Kidney (tissue), 14 donors: Measurements from ENCODE around the gene B4GALT4. TPM values are rescaled to one million over a fixed set of nuclear protein-coding genes. Genes with fewer than 3 reads are reported as not detected.

ENCODE experiments used
- DNase-seq, 5 donors: peaks; one replicate each; pipeline ENCODE4 v3.0.0-alpha.2; 2013 to 2020
- FAIRE-seq: peaks from 2 replicates; lab custom pipeline; 2012; peaks lifted over from hg19 to GRCh38; lab: Jason Lieb, UNC
- H3K27ac ChIP-seq, 2 donors: one replicate each; pipeline ENCODE4 v1.7.0; 2013; ENCODE audit warnings: low read depth in 2 of 2, low read length in 2 of 2, inconsistent platforms in 1 of 2
- H3K27me3 ChIP-seq: one replicate; pipeline ENCODE4 v1.7.1; 2013; ENCODE audit warnings: low read length, inconsistent platforms; ENCODE audit not compliant: control insufficient read depth, insufficient read depth
- H3K36me3 ChIP-seq, 3 donors: one replicate each; pipeline versions ENCODE4 v1.7.0 to v1.7.1; 2013; ENCODE audit warnings: low read length in 3 of 3, control low read depth in 1 of 3, inconsistent platforms in 1 of 3; ENCODE audit not compliant: insufficient read depth in 3 of 3, control insufficient read depth in 2 of 3
- H3K4me1 ChIP-seq, 3 donors: one replicate each; pipeline versions ENCODE4 v1.7.0 to v1.7.1; 2013; ENCODE audit warnings: low read length in 3 of 3, inconsistent platforms in 1 of 3, low read depth in 1 of 3; ENCODE audit not compliant: control insufficient read depth in 2 of 3, insufficient read depth in 2 of 3
- H3K4me3 ChIP-seq, 3 donors: one replicate each; pipeline versions ENCODE4 v1.7.0 to v1.8.1; 2013; ENCODE audit warnings: low read length in 3 of 3, control low read depth in 1 of 3, inconsistent platforms in 1 of 3
- H3K9ac ChIP-seq, 3 donors: one replicate each; pipeline versions ENCODE4 v1.7.0 to v1.7.1; 2013; ENCODE audit warnings: low read length in 3 of 3, control low read depth in 1 of 3, inconsistent platforms in 1 of 3
- H3K9me3 ChIP-seq, 3 donors: one replicate each; pipeline versions ENCODE4 v1.7.0 to v1.7.1; 2013; ENCODE audit warnings: low read length in 3 of 3, control low read depth in 1 of 3, inconsistent platforms in 1 of 3; ENCODE audit not compliant: control insufficient read depth in 2 of 3, insufficient read depth in 1 of 3
- intact Hi-C: fragments of 100-400 bp; cut with DNase I; formaldehyde crosslinking; loops from one replicate; pipeline ENCODE4 v1.11.1; 2022
- polyA plus RNA-seq: library from polyadenylated mRNA; stranded (reverse); fragments of 350-450 nt; fragmentation: Illumina TruSeq; extraction: RNeasy Lipid Tissue Mini Kit (QIAGEN cat#74804); gene quantifications from one replicate; pipeline ENCODE4 v1.2.3, GENCODE V29; 2014; ENCODE audit warnings: low read depth, low replicate concordance; ENCODE audit not compliant: insufficient read depth
- total RNA-seq: library from RNA; stranded (reverse); fragmentation: NEBNext Ultra II Directional; extraction: Animal tissue kit (Norgen Biotek cat#: 25700); gene quantifications from one replicate; pipeline ENCODE4 v1.2.1, GENCODE V29; 2021
- TF ChIP-seq, protein P1 (sequence below): IDR thresholded peaks from 3 replicates; pipeline ENCODE4 v1.5.1; 2012; ENCODE audit warnings: mild to moderate bottlenecking, moderate library complexity, borderline replicate concordance; ENCODE audit not compliant: insufficient read depth; ENCODE audit errors: extremely low read depth
- donor health status: control.
- donor health status: control.
- donor health status: control.
- donor health status: control.
- donor health status: control.
- donor health status: DM: yes; HTN: yes; CAD: no.
- donor health status: Normal renal cell carcinoma (clear cell type).

Gene B4GALT4
- total and polyA plus RNA-seq, 2 donors from 2014 or later: 23.1 to 29.9 TPM

DNA sequence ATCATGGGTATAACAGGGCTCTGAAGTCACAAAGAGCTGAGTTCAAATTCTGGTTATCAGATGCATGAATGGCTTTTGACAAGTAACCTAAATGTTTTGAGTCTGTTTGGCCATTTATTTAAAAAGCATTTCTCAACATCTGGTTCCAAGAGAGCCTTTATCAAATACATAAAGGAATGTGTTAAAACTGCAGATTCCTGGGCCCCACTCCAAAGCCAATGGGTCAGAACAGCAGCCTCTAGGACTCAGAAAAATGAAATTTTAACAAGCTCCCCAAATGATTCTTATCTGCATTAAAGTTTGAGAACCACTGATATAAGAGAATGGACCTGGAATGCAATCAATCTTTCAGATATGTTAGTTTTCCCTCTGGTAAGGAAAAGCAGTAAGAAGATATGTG is 3.4 kb downstream of the B4GALT4 start:
- H3K27ac ChIP-seq: no peak overlapping the region
- no peak overlapping the region for H3K9ac ChIP-seq
- no peaks in the 10 kb centered on the region for H3K9me3 ChIP-seq
- TF ChIP-seq, protein P1, sequence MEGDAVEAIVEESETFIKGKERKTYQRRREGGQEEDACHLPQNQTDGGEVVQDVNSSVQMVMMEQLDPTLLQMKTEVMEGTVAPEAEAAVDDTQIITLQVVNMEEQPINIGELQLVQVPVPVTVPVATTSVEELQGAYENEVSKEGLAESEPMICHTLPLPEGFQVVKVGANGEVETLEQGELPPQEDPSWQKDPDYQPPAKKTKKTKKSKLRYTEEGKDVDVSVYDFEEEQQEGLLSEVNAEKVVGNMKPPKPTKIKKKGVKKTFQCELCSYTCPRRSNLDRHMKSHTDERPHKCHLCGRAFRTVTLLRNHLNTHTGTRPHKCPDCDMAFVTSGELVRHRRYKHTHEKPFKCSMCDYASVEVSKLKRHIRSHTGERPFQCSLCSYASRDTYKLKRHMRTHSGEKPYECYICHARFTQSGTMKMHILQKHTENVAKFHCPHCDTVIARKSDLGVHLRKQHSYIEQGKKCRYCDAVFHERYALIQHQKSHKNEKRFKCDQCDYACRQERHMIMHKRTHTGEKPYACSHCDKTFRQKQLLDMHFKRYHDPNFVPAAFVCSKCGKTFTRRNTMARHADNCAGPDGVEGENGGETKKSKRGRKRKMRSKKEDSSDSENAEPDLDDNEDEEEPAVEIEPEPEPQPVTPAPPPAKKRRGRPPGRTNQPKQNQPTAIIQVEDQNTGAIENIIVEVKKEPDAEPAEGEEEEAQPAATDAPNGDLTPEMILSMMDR: no peak
- intact Hi-C loops: no loop called here
- H3K27me3 ChIP-seq: no peaks in the 10 kb centered on the region
- H3K4me3 ChIP-seq: no peak overlapping the region
- DNase-seq: no peak
- peaks cover 0 to 16% (median 9%) of the 10 kb centered on the region in 3 donors for H3K36me3 ChIP-seq
- no peak for FAIRE-seq
- H3K4me1 ChIP-seq: peaks cover 0 to 11% (median 9%) of the 10 kb centered on the region in 3 donors

DNA sequence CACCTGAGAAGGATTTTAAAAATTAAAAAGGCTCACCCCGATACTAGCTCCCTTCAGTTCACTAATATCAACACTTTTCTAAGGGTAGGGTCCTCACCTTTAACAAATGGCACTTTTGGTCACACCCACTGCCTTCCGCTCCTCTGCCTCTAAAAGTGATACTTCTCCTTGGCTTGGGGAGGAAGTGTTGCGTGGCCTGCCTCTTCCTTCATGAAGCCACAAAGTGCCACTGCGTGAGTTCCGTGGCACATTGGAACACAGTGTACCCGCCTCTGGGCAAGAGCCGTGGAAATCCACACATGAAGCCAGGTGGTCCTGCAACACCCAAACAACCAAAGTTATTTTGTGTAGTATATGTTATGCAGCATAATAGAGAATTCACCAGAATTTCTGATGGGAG is 3.9 kb downstream of the B4GALT4 start:
- Histone ChIP-seq H3K36me3 (peaks cover 0 to 21% (median 9%) of the 10 kb centered on the region in 3 donors), H3K27ac (no peak overlapping the region), H3K9ac (no peak overlapping the region), H3K4me3 (no peak overlapping the region), H3K9me3 (no peaks in the 10 kb centered on the region), H3K27me3 (no peaks in the 10 kb centered on the region), H3K4me1 (peaks cover 0 to 11% (median 9%) of the 10 kb centered on the region in 3 donors)
- FAIRE-seq (no peak), DNase-seq (no peak)
- intact Hi-C loops: no loop called here
- TF ChIP-seq, protein P1: no peak

DNA sequence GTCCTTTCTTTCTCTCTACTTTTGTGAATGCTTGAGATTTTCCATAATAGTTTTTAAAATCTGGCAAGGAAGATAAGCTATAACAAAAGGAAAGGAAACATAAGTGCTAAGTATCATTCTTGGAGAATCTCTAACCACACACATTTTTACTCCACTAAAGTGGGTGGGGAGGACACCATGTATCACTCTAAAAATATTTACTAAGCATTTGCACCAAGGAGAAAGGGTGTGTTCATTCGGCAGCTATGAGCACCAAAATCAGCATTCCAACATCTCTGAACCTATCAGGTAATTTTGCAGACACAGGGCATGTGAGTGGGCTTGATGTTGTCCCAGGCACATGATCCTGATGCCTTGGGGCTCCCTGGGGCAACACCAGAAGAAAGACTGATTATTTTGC is 5.5 kb downstream of the B4GALT4 start:
- FAIRE-seq: no peak
- peaks cover 0 to 31% (median 11%) of the 10 kb centered on the region in 3 donors for H3K36me3 ChIP-seq

More for the DNA sequence above, 5.5 kb downstream of the B4GALT4 start:
- TF ChIP-seq, protein P1: no peak
- H3K9me3 ChIP-seq: no peaks in the 10 kb centered on the region
- H3K27ac ChIP-seq: no peak overlapping the region
- no peak overlapping the region for H3K9ac ChIP-seq
- intact Hi-C loops: no loop called here
- DNase-seq: no peak
- H3K4me1 ChIP-seq: peaks cover 0 to 11% (median 9%) of the 10 kb centered on the region in 3 donors
- no peaks in the 10 kb centered on the region for H3K27me3 ChIP-seq
- H3K4me3 ChIP-seq: no peak overlapping the region
